Prostate gland (tissue), 2 donors: ENCODE data around the gene TPST2.

Experiments
- CTCF ChIP-seq, 4 experiments: fragments of 200-600 bp in 2 of 4; fragments of 450-650 bp in 2 of 4; sonication (generic) in 2 of 4; IDR thresholded peaks; 1 replicate in 3 of 4; 2 replicates in 1 of 4; pipeline ENCODE4 v1.5.1; 2016 to 2019; ENCODE audit warnings: antibody characterized with exemption in 4 of 4, mild to moderate bottlenecking in 2 of 4, moderate library complexity in 2 of 4
- POLR2A ChIP-seq: fragments of 450-650 bp; IDR thresholded peaks from one replicate; pipeline ENCODE4 v1.6.1; 2016; ENCODE audit warnings: antibody characterized with exemption, mild to moderate bottlenecking
- POLR2AphosphoS5 ChIP-seq: sonication (generic); formaldehyde crosslinking; IDR thresholded peaks from one replicate; pipeline ENCODE4 v1.6.1; 2017; ENCODE audit warnings: antibody characterized with exemption

DNA sequence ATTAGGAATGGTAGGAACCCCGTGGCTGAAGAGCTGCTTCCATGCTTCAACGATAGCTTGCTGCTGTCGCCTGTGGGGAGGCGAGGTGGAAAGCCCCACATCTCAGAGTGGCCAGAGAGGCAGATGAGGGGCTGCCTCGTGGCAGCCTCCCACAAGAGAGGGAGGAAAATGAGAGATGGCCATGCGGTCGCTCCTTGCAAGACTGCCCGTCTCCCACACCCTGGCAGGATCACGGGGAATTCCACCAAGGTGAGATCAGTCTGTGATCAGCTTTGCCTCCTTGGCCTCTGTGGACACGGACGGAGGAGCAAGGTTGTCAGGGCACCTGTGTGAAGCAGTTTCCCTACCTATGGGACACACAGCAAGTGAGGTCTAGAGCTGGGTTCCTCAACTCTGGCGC, 34.9 kb upstream of the TPST2 start:
- TF ChIP-seq CTCF (IDR thresholded peaks at IDR 0.05) (no peak), POLR2A (no peak), POLR2AphosphoS5 (no peak)
